GM19397 (cell line): ENCODE results near the gene FCER2.

Experiments used
- ATAC-seq: cut with Tn5 transposase; IDR thresholded peaks from one replicate; pipeline ENCODE4 v1.9.1; 2021; ENCODE audit warnings: mild to moderate bottlenecking, moderate library complexity; ENCODE audit not compliant: unreplicated experiment

FCER2 gene

DNA sequence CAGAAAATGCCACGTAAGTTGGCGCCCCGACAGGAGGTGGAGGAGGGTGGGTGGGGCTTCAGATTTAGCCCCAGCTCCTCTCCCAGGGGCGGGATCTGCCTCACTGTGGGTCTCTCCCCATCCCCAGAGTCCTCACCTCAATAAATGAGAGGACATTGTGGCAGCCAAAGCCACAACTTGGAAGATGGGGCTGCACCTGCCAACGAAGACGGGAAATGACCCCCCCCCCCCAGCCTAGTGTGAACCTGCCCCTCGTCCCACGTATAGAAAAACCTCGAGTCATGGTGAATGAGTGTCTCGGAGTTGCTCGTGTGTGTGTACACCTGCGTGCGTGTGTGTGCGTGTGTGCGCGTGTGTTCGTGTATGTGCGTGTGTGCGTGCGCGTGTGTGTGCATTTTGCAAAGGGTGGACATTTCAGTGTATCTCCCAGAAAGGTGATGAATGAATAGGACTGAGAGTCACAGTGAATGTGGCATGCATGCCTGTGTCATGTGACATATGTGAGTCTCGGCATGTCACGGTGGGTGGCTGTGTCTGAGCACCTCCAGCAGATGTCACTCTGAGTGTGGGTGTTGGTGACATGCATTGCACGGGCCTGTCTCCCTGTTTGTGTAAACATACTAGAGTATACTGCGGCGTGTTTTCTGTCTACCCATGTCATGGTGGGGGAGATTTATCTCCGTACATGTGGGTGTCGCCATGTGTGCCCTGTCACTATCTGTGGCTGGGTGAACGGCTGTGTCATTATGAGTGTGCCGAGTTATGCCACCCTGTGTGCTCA, 22.8 kb downstream of the FCER2 start:
- ATAC-seq: no peak

DNA sequence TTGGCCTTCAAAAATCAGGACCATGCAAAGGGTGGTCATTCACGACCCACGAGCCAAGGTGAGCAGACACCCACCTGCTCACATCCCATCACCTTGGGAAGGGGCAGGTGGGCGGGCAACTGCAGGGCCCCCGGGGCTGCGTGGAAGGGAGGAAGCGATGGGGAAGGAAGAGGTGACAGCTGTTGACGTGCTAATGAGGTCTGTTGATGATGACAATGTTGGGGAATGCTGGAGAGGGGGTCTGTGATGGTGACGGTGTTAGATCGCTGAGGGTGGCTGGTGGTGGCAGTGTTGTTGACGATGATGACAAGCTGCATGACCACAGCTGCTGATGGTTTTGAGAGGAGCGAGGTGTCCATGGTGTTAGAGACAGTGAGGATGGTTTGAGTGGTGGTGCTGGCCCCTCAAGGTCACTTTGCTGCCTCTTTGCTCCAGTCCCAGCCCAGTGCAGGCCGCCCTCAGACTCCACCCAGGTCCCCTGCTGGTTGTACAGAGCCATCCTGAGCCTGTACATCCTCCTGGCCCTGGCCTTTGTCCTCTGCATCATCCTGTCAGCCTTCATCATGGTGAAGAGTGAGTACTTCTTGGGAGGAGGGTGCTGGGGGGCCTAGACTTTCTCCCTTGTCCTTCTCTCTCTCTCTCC, 24.1 kb downstream of the FCER2 start:
- ATAC-seq: no peak

DNA sequence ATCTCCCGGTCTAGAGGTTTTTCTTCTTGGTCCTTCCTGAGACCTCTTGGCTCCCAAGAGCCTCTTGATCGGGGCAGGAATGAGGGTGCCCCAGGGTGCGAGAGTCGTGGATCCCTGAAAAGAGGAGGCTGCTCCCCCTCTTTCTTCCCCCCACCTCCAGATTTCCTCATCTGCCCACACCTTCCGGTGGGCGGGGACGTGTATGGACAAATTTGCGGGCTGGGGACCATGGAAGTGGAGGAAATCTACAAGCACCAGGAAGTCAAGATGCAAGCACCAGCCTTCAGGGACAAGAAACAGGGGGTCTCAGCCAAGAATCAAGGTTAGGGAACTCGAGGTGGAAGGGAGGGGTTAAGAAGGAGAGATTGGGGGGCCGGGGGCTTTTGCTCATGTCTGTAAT, 25.1 kb downstream of the FCER2 start, which contains the start of gene MCEMP1:
Gene MCEMP1, plus strand, starts transcription at position 237 of the 400 bp plus-strand sequence. Its CDS starts 31 bp downstream, at position 268.
- no peak for ATAC-seq

DNA sequence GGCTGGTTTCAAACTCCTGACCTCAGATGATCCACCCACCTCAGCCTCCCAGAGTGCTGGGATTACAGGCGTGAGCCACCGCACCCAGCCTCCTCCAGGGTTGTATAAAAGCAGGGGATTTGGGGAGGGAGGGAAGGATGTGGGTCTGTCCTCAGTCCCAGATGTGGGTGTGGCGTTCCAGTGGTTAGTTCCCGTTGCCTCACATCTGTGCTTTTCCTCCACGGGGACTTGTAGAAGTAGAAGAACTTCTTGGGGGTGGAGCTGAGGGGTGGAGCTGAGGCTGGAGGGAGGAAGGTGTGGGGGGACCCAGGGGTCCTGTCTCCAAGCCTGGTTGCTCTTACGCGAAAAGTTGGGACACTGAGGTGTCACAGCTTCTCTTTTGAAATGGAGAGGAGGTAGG, 25.6 kb downstream of the FCER2 start:
- no peak for ATAC-seq

DNA sequence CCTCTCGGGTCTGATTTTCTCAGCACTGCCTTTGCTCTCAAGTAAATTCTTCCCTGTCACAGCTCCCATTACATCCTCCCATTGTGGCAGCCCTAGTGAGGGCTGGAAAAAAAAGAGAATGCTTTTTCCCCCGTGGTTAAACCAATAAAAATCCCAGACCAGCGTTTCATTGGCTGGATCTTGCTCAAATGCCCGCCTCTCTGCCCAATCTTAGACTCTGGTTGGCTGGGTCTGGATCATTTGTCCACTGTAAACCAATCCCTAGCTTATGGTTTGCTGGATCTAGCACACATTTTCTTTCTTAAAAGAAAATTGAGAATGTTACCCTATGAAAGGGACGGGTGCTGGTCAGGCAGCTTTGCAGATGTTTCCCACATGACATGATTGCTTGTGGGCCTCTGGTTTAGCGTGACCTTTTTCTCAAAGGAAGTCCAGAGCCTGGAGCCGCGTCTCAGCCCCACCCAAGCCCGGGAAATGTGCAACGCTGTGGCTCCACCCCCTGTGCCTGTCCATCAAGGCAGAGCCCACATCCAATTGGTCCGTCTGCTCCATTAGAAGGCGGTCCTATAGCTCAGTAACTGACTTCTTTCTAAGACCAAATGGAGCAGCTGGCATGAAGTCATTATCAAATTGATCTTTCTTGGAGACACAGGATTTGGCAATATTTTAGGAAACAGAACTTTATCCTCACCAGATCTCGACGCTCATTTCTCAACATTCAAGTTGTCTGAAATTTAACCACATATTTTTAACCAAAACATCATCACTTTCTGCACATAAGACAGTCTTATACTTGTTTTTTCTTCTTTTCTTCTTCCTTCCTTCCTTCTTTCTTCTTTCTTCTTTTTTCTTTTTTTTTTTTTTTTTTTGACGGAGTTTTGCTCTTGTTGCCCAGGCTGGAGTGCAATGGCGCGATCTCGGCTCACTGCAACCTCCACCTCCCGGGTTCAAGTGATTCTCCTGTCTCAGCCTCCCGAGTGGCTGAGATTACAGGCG, 27.6 kb downstream of the FCER2 start:
- ATAC-seq: no peak

DNA sequence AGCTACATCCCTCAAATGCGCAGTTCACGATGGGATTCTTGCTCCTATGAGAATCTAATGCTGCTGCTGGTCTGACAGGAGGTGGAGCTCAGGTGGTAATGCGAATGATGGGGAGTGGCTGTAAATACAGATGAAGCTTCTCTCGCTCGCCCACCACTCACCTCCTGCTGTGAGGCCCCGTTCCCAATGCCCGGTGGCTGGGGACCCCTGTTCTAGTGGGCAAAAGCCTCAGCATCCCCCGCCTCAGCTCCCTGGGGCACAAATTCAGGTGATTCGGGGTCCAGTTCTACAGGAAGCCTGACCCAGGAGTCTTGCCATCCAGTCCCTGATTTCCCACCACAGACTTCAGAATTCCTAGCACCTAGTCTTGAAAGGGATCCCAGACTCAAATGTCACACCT, 29.4 kb downstream of the FCER2 start:
- no peak for ATAC-seq

DNA sequence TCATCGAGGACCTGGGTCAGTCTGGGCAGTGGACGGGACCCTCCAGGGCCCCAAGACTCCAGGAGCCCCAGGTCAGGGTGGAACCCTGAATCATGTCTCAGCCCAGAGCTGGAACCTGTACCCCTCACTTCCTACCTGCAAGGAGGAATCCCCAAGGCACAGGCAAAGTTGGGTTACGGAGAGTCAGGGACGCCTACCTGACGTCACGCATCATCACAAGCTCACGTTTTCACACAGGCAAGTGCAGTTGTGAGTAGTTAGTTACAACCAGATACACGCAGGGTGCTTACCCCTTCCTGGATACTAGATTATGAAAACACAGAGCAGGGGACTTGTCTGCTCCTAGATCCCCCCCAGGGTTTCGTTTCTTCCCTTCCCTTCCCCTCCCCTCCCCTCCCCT, 31.1 kb downstream of the FCER2 start:
- no peak for ATAC-seq

DNA sequence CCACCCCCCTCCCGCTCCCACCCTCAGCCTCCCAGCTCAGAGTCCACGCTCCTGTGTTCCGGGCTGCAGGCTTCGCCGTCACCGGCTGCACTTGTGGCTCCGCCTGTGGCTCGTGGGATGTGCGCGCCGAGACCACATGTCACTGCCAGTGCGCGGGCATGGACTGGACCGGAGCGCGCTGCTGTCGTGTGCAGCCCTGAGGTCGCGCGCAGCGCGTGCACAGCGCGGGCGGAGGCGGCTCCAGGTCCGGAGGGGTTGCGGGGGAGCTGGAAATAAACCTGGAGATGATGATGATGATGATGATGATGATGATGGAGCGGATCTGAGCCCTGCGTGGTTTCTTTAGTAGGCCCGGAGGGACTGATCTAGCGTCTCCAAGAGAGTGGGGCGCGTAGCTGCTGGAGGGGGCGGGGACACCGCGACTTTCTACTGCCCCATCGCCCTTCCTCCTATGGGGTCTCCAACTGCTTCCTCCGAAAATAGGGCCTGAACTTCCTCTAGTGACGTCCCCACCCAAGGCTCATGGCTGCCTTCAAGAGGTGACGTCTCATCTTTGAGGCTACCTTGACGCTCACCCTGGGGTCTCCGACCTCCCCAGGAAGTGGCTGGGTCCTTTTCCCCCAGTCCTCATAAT, 31.7 kb downstream of the FCER2 start:
- ATAC-seq: no peak

DNA sequence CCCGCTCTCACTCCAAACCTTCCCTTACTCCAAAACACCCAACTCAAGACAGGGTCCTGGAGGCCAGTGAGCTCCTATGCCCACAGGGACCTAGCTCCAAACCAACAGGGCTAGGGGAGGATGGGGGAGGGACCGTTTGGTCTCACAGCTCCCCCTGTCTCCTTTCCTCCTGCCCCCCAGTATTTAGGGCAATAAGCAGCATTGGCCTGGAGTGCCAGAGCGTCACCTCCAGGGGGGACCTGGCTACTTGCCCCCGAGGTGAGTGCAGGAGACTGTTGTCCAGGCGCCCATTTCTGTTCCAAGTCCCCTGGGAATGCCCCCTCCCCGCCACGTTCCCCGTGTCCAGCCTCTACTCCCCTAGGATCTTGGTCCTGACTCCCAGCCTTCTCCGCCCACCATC, 32.3 kb downstream of the FCER2 start:
- ATAC-seq: no peak

DNA sequence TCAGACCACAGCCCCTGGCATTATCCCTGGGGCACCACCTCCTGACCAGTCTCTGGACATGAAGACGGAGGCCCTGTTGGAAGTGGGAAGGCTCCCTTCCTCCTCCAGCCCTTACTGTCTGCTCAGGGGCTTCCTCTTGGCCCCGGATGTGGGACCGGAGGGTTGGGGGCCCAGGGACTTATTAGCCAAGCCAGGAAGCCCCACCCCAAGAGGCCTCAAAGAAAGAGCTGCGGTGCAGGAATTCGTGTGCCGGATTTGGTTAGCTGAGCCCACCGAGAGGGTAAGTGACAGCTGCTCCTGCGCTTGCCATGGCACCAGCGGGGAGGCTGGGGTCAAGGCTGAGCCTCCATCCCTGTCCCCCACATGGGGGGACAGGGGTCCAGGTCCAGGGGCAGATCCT, 33.1 kb downstream of the FCER2 start, which contains the start of gene RETN:
Gene RETN, plus strand, starts transcription at position 208 of the 400 bp plus-strand sequence. CDS start 278 bp downstream, outside the sequence.
- no peak for ATAC-seq

DNA sequence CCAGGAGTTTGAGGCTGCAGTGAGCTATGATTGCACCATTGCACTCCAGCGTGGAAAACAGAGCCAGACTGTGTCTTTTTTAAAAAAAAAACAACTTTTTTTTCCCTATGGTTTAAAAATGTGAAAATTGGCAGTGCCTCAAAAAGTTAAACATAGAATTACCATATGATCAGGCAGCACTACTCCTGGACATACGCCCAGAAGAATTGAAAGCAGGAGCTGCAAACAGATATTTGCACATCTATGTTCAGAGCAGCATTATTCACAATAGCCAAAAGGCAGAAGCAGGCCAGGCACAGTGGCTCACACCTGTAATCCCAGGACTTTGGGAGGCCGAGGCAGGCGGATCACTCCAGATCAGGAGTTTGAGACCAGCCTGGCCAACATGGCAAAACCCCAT, 36.9 kb downstream of the FCER2 start:
- no peak for ATAC-seq

DNA sequence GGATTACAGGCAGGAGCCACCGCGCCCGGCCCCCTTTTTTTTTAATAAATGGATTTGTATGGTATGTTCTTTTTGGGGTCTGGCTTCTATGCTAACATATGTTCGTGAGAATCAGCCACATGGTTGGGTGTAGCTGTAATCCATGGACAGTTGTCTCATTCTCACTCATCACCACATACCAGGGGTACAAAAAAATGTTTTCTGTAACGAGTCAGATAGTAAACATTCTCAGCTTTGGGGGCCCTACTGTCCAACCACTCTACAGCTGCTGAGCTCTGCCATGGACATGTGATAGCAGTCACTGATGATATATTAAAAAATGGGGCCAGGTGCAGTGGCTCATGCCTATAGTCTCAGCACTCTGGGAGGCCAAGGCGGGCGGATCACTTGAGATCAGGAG, 38.2 kb downstream of the FCER2 start:
- no peak for ATAC-seq

DNA sequence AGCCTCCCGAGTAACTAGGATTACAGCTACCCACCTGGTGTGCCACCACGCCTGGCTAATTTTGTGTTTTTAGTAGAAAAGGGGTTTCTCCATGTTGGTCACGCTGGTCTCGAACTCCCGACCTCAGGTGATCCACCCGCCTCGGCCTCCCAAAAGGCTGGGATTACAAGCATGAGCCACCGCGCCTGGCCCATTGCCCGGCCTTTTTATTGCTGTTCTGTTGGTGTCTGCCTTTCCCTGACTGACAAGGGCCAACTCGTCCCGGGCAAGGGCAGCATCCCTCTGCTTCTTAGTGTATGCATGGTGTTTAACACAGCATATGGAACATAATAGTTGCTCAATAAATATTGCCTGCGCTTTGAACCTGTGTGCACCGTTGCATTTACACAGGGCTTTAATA, 39.3 kb downstream of the FCER2 start:
- no peak for ATAC-seq

DNA sequence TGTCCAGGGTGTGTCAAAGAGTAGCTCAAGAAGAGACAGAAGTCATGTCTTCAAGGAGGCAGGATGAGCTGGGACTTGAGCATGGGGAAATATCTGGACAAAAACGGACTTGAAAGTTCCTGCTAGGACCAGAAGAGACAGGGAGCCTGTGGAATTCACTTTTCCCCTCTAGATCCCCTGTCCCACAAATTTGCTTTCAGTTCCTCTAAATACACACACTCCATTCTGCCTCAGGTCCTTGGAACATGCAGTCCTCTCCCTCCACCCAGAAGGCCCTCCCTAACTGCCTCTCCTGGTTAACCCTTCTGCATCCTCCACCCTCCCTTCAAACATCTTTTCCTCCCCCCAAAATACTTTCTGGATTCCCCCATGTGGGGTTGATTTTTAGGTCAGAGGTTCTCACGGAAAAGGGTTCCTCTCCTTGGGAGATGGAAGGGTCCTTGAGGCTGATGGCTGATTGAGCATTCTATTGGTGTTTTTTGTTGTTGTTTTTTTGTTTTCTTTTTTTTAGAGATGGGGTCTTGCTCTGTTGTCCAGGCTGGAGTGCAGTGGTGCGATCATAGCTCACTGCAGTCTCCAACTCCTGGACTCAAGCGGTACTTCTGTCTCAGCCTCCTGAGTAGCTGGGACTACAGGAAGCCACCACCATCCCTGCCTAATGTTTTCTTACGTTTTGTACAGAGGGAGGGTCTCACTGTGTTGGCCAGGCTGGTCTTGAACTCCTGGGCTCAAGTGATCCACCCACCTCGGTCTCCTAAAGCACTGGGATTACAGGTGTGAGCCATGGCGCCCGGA, 40.0 kb downstream of the FCER2 start:
- no peak for ATAC-seq

DNA sequence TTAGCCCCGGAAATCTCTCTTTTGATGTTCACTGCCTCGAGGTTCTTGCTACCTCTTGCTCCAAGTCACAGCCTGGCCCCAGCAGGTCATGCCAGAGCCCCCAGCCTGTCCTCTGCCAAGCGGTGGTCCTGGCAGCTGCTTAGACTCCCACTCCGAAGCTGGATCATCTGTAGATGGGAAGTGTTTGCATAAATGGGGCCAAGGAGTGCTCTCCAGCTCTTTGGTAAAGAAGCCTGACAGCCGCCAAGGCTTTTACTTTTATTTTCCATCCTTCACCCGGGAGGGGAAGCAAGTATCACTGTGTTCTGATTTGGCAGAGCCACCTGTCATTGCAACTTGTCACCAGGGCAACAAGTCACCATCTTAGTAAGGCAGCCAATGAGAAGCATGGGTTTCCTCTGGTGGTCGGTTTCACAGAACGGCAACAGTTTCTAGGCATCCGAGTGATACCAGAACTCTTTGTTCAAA, 43.7 kb downstream of the FCER2 start:
- ATAC-seq: peak; percentile 61

DNA sequence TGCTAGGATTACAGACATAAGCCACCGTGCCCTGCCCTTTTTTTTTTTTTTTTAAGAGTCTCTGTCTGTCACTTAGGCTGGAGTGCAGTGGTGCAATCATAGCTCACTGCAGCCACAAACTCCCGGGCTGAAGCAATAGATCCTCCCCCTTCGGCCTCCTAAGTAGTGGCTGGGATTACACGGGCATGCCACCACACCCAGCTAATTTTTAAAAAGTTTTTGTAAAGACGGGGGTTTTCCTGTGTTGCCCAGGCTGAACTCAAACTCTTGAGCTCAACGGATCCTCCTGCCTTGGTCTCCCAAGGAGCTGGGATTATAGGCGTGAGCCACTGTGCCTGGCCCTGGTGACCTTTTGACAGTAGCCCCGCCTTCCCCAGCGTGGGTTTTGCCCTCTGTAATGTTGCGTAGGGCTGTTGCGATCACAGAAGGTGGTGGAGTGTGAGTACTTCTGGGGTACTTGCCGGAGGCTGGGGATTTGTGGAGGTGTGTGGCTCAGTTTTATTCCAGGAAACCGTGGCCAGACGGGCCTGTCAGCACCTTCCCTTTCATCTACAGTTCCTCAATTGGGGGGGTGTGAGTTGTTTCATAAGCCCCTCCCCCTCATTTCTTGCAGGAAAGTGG, 44.7 kb downstream of the FCER2 start:
- no peak for ATAC-seq

DNA sequence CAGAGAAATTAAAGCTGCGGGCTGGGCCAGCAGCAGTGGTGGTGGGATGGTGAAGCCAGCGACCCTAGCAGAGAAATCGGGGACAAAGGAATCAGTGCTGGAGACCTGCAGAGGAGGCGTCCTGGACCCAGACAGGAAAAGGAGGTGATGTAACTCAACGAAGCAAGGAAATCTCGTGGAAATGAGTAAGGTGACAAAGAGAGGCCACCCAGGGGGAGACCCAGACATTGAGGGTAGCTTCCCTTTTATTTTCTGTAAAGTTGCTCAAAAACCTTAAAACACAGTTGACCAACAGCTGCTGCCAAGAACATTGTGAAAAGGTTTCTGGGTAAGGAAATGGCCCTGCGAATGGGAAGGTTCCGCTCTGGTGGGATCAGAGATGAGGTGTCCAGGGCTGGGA, 46.4 kb downstream of the FCER2 start:
- ATAC-seq: no peak

DNA sequence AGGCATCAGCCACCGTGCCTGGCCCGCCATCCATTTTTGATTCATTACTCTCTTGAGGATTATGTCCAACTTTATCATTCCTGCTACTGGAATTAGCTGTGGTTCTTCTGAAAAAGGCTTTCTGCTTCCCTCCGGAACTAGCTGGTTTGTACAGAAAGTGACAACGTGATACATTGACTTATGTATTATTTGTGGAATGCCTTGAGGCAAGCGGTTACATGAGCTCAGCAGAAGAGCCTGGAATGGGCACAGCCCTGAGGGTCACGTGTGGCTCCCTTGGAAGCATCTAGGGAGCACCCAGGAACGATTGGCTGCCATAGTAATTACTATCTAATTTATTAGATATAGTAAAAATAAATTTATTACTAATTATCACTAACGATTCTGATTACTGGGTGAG, 47.5 kb downstream of the FCER2 start:
- ATAC-seq: no peak

DNA sequence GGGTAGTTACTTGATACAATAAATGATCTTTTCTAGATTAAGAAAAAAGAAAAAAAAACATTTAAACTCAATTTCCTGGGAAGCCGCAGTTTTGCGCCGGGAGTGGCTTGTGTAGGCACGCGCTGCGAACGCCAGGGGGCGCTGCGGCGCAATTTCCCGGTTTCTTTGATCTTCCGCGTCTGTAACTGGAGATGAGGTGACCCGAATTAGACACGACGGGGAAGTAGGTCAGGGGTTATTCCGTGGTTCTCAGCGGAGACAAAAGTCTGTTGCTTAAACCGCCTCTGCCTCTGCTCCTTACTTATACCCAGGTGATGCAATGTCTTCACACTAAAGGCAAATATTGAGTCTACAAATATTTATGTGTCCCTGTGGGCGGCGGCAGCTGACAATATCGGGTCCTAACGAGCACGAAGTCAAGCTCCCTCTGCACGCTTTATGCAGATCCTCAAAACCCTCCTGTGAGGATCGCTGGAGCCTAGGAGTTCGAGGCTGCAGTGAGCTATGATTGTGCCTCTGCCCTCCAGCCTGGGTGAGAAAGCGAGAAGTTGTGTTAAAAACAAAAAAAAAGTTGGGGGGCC, 49.8 kb downstream of the FCER2 start:
- ATAC-seq: no peak
